Cerebellar cortex (tissue), 1 donor: ENCODE measurements around the gene CNGA3.
A peak's percentile ranks its signal among the peaks of the same experiment; 100 is the strongest.

Experiments
- DNase-seq: peaks from one replicate; pipeline ENCODE4 v3.0.0-alpha.2; 2015; ENCODE audit warnings: low spot score

Gene CNGA3

GRCh38 chr2:98377544-98377943, 31.3 kb downstream of the CNGA3 start:
- no peak for DNase-seq

GRCh38 chr2:98378196-98378595, 31.9 kb downstream of the CNGA3 start:
- no peak for DNase-seq

- DNase-seq = no peak
Observed at GRCh38 chr2:98378901-98379300, 32.6 kb downstream of the CNGA3 start.

GRCh38 chr2:98379311-98380202, 33.3 kb downstream of the CNGA3 start:
- DNase-seq = no peak

GRCh38 chr2:98380203-98380535, 33.9 kb downstream of the CNGA3 start:
- DNase-seq = no peak

- no peak for DNase-seq
Observed at GRCh38 chr2:98381494-98381893, 35.2 kb downstream of the CNGA3 start.

GRCh38 chr2:98382086-98382485, 35.8 kb downstream of the CNGA3 start:
- DNase-seq = no peak

- DNase-seq = no peak
Observed at GRCh38 chr2:98382739-98383138, 36.5 kb downstream of the CNGA3 start.

- no peak for DNase-seq
Observed at GRCh38 chr2:98383166-98383565, 36.9 kb downstream of the CNGA3 start.

GRCh38 chr2:98385050-98385699, 38.9 kb downstream of the CNGA3 start:
- DNase-seq = peak; percentile 80

- DNase-seq = no peak
Observed at GRCh38 chr2:98387478-98387877, 41.2 kb downstream of the CNGA3 start.

GRCh38 chr2:98388081-98388480, 41.8 kb downstream of the CNGA3 start:
- no peak for DNase-seq

GRCh38 chr2:98388601-98389250, 42.5 kb downstream of the CNGA3 start:
- no peak for DNase-seq

GRCh38 chr2:98389251-98389605, 43.0 kb downstream of the CNGA3 start:
- no peak for DNase-seq

GRCh38 chr2:98390571-98391476, 44.6 kb downstream of the CNGA3 start:
- DNase-seq = no peak

GRCh38 chr2:98391581-98392270, 45.5 kb downstream of the CNGA3 start:
- DNase-seq = no peak

- no peak for DNase-seq
Observed at GRCh38 chr2:98393354-98393753, 47.1 kb downstream of the CNGA3 start.

GRCh38 chr2:98394595-98395153, 48.4 kb downstream of the CNGA3 start:
- no peak for DNase-seq

GRCh38 chr2:98395977-98396376, 49.7 kb downstream of the CNGA3 start:
- no peak for DNase-seq

- no peak for DNase-seq
Observed at GRCh38 chr2:98396745-98397355, 50.6 kb downstream of the CNGA3 start.

- no peak for DNase-seq
Observed at GRCh38 chr2:98399140-98399539, 52.9 kb downstream of the CNGA3 start.
